Epidermal melanocyte (primary cell): ENCODE data around the gene HMCN1.

ENCODE experiments used
- DNase-seq: peaks from one replicate; pipeline ENCODE4 v3.0.0; 2011; ENCODE audit warnings: low spot score; ENCODE audit not compliant: insufficient read length

Gene HMCN1

GRCh38 chr1:185960422-185961321 is 226.5 kb downstream of the HMCN1 start:
- DNase-seq: no peak

GRCh38 chr1:185961664-185962063 is 227.5 kb downstream of the HMCN1 start:
- no peak for DNase-seq

- DNase-seq: no peak
These were observed 230.8 kb downstream of the HMCN1 start for GRCh38 chr1:185964946-185965345.

GRCh38 chr1:185965870-185966269 is 231.7 kb downstream of the HMCN1 start:
- no peak for DNase-seq

- no peak for DNase-seq
These were observed 232.3 kb downstream of the HMCN1 start for GRCh38 chr1:185966471-185966870.

- DNase-seq: no peak
These were observed 234.8 kb downstream of the HMCN1 start for GRCh38 chr1:185969028-185969427.

- DNase-seq: no peak
These were observed 235.4 kb downstream of the HMCN1 start for GRCh38 chr1:185969524-185969991.

- no peak for DNase-seq
These were observed 237.5 kb downstream of the HMCN1 start for GRCh38 chr1:185971688-185972087.

GRCh38 chr1:185972096-185972850 is 238.1 kb downstream of the HMCN1 start:
- DNase-seq: no peak

GRCh38 chr1:185973645-185974044 is 239.5 kb downstream of the HMCN1 start:
- no peak for DNase-seq

- no peak for DNase-seq
These were observed 240.4 kb downstream of the HMCN1 start for GRCh38 chr1:185974367-185975170.

- no peak for DNase-seq
These were observed 246.7 kb downstream of the HMCN1 start for GRCh38 chr1:185980891-185981290.

- DNase-seq: no peak
These were observed 250.1 kb downstream of the HMCN1 start for GRCh38 chr1:185984113-185984836.

- DNase-seq: no peak
These were observed 253.6 kb downstream of the HMCN1 start for GRCh38 chr1:185987611-185988321.

- no peak for DNase-seq
These were observed 256.4 kb downstream of the HMCN1 start for GRCh38 chr1:185990565-185990964.

- no peak for DNase-seq
These were observed 257.1 kb downstream of the HMCN1 start for GRCh38 chr1:185991266-185991665.

GRCh38 chr1:185996211-185996610 is 262.0 kb downstream of the HMCN1 start:
- no peak for DNase-seq

GRCh38 chr1:185998391-185998790 is 264.2 kb downstream of the HMCN1 start:
- no peak for DNase-seq

GRCh38 chr1:186002406-186002805 is 268.2 kb downstream of the HMCN1 start:
- DNase-seq: no peak

- no peak for DNase-seq
These were observed 275.0 kb downstream of the HMCN1 start for GRCh38 chr1:186009039-186009737.
